K562 (cell line): ENCODE data around the gene GJC2. TPM values are rescaled to one million over a fixed set of nuclear protein-coding genes. Genes with fewer than 3 reads are reported as not detected.

ENCODE experiments used
- BDP1 ChIP-seq: IDR thresholded peaks from 3 replicates; pipeline ENCODE4 v1.6.1; 2011; ENCODE audit not compliant: insufficient read length, insufficient read depth
- ESRRA ChIP-seq: fragments of 450-650 bp; IDR thresholded peaks from 2 replicates; pipeline ENCODE4 v1.6.1; 2014; ENCODE audit warnings: low read depth, mild to moderate bottlenecking, moderate library complexity, borderline replicate concordance
- FIP1L1 ChIP-seq: fragments of 200-400 bp; formaldehyde crosslinking; IDR thresholded peaks from 2 replicates; pipeline ENCODE4 v1.6.1; 2018; ENCODE audit warnings: mild to moderate bottlenecking, low read depth, low read length; ENCODE audit not compliant: poor library complexity, severe bottlenecking
- GABPB1 ChIP-seq: sonication (generic); formaldehyde crosslinking; IDR thresholded peaks from 2 replicates; pipeline ENCODE4 v1.8.0; 2022; ENCODE audit warnings: mild to moderate bottlenecking, missing genetic modification reagents
- MTA1 ChIP-seq: fragments of 450-650 bp; IDR thresholded peaks from 2 replicates; pipeline ENCODE4 v1.6.1; 2017; ENCODE audit warnings: borderline replicate concordance
- NCOA6 ChIP-seq: fragments of 450-650 bp; IDR thresholded peaks from 2 replicates; pipeline ENCODE4 v1.6.1; 2017; ENCODE audit warnings: mild to moderate bottlenecking
- NR2F6 ChIP-seq: fragments of 450-650 bp; formaldehyde crosslinking; IDR thresholded peaks from 2 replicates; pipeline ENCODE4 v1.4.0; 2020; ENCODE audit warnings: mild to moderate bottlenecking
- POLR2B ChIP-seq: fragments of 450-650 bp; IDR thresholded peaks from 2 replicates; pipeline ENCODE4 v1.6.1; 2018; ENCODE audit warnings: low read depth; ENCODE audit not compliant: partially characterized antibody
- RBM15 ChIP-seq: fragments of 200-400 bp; formaldehyde crosslinking; IDR thresholded peaks from 2 replicates; pipeline ENCODE4 v1.6.1; 2018; ENCODE audit warnings: mild to moderate bottlenecking, low read length, moderate library complexity; ENCODE audit not compliant: insufficient read depth
- U2AF2 ChIP-seq: fragments of 200-400 bp; formaldehyde crosslinking; optimal IDR thresholded peaks from 2 replicates; pipeline ENCODE3; 2017; ENCODE audit warnings: low read depth, mild to moderate bottlenecking, low read length
- polyA plus RNA-seq, 8 experiments: library from polyadenylated mRNA; depleted of rRNA in 4 of 8; stranded (reverse) in 5 of 8; unstranded in 3 of 8; fragments of >200 nt; fragmentation: Nextera tagmentation in 2 of 8; fragmentation: Illumina TruSeq in 1 of 8; extraction: Ambion mirVana in 2 of 8; extraction: Trizol in 1 of 8; gene quantifications; 2 replicates each; pipeline versions ENCODE4 v1.2.1 to v1.2.3, GENCODE V29; 2011 to 2014; ENCODE audit warnings: inconsistent platforms in 1 of 8, missing spikeins in 1 of 8
- total RNA-seq, 7 experiments: library from RNA; depleted of rRNA in 6 of 7; stranded (reverse); fragments of >200 nt in 6 of 7; fragmentation: Illumina TruSeq in 2 of 7; extraction: Trizol in 2 of 7; gene quantifications; 2 replicates each; pipeline versions ENCODE4 v1.2.1 to v1.2.3, GENCODE V29; 2011 to 2021; ENCODE audit warnings: low replicate concordance in 1 of 7
- TF ChIP-seq, protein P1 (sequence below), 2 experiments: fragments of 450-650 bp; formaldehyde crosslinking in 1 of 2; IDR thresholded peaks; 2 replicates each; pipeline versions ENCODE4 v1.4.0 to v1.6.1; 2014 to 2020; ENCODE audit warnings: mild to moderate bottlenecking in 2 of 2, borderline replicate concordance in 1 of 2, low read depth in 1 of 2
- TF ChIP-seq, protein P2 (sequence below), 2 experiments: fragments of 150-350 bp in 1 of 2; IDR thresholded peaks; 2 replicates each; pipeline ENCODE4 v1.6.1; 2012 to 2016; ENCODE audit warnings: low read depth in 2 of 2, low read length in 2 of 2, mild to moderate bottlenecking in 1 of 2, moderate library complexity in 1 of 2
- TF ChIP-seq, protein P3 (sequence below): fragments of 250-450 bp; sonication (Bioruptor Pico); IDR thresholded peaks from 2 replicates; pipeline ENCODE4 v1.4.0; 2020; ENCODE audit warnings: mild to moderate bottlenecking

GJC2 gene
- total and polyA plus RNA-seq, 9 of the 15 experiments (the other 6 are each of a cell fraction or from before 2014, with no cell fraction given), result 0.03 to 0.62 (median 0.11) TPM; not detected in 2

DNA sequence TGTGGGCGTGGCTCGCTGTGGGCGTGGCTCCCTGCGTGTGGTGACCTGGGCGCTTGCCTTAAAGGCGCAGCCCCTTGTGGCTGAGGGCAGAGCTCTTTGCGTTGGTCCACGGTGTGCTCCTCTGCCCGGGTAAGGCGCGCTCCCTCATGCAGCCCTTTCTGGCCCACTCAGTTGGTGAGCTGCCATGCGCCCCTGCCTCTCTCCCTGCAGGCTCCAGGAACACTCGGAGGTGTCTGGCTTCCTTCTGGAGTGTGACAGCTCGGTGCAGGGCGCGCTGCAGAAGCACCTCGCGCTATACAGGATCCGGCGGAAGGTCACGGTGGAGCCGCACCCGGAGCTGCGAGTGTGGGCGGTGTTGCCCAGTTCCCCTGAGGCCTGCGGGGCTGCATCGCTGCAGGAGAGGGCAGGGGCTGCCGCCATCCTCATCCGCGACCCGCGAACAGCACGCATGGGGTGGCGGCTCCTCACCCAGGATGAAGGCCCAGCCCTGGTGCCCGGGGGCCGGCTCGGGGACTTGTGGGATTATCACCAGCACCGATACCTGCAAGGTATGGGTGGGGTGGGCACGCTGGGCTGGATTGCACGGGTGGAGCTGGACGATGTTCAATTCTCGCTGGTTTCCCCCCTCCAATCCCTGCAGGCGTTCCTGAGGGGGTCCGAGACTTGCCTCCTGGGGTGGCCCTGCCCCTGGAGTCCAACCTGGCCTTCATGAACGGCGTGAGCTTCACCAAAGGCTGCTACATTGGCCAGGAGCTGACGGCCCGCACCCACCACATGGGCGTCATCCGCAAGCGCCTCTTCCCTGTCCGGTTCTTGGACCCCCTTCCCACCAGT lies 25.0 kb downstream of the GJC2 start (continued):
- TF ChIP-seq, protein P1, sequence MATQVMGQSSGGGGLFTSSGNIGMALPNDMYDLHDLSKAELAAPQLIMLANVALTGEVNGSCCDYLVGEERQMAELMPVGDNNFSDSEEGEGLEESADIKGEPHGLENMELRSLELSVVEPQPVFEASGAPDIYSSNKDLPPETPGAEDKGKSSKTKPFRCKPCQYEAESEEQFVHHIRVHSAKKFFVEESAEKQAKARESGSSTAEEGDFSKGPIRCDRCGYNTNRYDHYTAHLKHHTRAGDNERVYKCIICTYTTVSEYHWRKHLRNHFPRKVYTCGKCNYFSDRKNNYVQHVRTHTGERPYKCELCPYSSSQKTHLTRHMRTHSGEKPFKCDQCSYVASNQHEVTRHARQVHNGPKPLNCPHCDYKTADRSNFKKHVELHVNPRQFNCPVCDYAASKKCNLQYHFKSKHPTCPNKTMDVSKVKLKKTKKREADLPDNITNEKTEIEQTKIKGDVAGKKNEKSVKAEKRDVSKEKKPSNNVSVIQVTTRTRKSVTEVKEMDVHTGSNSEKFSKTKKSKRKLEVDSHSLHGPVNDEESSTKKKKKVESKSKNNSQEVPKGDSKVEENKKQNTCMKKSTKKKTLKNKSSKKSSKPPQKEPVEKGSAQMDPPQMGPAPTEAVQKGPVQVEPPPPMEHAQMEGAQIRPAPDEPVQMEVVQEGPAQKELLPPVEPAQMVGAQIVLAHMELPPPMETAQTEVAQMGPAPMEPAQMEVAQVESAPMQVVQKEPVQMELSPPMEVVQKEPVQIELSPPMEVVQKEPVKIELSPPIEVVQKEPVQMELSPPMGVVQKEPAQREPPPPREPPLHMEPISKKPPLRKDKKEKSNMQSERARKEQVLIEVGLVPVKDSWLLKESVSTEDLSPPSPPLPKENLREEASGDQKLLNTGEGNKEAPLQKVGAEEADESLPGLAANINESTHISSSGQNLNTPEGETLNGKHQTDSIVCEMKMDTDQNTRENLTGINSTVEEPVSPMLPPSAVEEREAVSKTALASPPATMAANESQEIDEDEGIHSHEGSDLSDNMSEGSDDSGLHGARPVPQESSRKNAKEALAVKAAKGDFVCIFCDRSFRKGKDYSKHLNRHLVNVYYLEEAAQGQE (IDR thresholded peaks at IDR 0.05; ENCODE audit: borderline replicate concordance), result no peak
- TF ChIP-seq, protein P1 (CRISPR knock-in tag; IDR thresholded peaks at IDR 0.05; ENCODE audit: low read depth), result 0 out of 2 replicates have a peak, but pooled peaks have one; percentile 40
- TF ChIP-seq ESRRA, result peak; percentile 36; the same call in 1 of the 2 replicates
- no peak for TF ChIP-seq NCOA6
- no peak for TF ChIP-seq GABPB1
- peak; percentile 29 for TF ChIP-seq POLR2B
- no peak for TF ChIP-seq BDP1
- TF ChIP-seq, protein P2, sequence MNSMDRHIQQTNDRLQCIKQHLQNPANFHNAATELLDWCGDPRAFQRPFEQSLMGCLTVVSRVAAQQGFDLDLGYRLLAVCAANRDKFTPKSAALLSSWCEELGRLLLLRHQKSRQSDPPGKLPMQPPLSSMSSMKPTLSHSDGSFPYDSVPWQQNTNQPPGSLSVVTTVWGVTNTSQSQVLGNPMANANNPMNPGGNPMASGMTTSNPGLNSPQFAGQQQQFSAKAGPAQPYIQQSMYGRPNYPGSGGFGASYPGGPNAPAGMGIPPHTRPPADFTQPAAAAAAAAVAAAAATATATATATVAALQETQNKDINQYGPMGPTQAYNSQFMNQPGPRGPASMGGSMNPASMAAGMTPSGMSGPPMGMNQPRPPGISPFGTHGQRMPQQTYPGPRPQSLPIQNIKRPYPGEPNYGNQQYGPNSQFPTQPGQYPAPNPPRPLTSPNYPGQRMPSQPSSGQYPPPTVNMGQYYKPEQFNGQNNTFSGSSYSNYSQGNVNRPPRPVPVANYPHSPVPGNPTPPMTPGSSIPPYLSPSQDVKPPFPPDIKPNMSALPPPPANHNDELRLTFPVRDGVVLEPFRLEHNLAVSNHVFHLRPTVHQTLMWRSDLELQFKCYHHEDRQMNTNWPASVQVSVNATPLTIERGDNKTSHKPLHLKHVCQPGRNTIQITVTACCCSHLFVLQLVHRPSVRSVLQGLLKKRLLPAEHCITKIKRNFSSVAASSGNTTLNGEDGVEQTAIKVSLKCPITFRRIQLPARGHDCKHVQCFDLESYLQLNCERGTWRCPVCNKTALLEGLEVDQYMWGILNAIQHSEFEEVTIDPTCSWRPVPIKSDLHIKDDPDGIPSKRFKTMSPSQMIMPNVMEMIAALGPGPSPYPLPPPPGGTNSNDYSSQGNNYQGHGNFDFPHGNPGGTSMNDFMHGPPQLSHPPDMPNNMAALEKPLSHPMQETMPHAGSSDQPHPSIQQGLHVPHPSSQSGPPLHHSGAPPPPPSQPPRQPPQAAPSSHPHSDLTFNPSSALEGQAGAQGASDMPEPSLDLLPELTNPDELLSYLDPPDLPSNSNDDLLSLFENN (IDR thresholded peaks at IDR 0.05; ENCODE audit: low read depth in 2 of 2, low read length in 2 of 2), result no peak
- TF ChIP-seq MTA1, result no peak
- TF ChIP-seq NR2F6 (CRISPR knock-in tag), result no peak
- TF ChIP-seq RBM15, result no peak
- TF ChIP-seq FIP1L1, result peak; percentile 64
- no peak for TF ChIP-seq U2AF2
- TF ChIP-seq, protein P3, sequence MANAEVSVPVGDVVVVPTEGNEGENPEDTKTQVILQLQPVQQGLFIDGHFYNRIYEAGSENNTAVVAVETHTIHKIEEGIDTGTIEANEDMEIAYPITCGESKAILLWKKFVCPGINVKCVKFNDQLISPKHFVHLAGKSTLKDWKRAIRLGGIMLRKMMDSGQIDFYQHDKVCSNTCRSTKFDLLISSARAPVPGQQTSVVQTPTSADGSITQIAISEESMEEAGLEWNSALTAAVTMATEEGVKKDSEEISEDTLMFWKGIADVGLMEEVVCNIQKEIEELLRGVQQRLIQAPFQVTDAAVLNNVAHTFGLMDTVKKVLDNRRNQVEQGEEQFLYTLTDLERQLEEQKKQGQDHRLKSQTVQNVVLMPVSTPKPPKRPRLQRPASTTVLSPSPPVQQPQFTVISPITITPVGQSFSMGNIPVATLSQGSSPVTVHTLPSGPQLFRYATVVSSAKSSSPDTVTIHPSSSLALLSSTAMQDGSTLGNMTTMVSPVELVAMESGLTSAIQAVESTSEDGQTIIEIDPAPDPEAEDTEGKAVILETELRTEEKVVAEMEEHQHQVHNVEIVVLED (CRISPR knock-in tag), result no peak
